HepG2 (cell line): ENCODE results near the gene COCH. TPM values are rescaled to one million over a fixed set of nuclear protein-coding genes. Genes with fewer than 3 reads are reported as not detected.

Source experiments
- ESRRA ChIP-seq: sonication (generic); formaldehyde crosslinking; IDR thresholded peaks from 2 replicates; pipeline ENCODE4 v1.5.1; 2020; ENCODE audit warnings: mild to moderate bottlenecking, low read depth, missing genetic modification reagents
- FOXA3 ChIP-seq: IDR thresholded peaks from 2 replicates; pipeline ENCODE4 v1.6.1; 2016; ENCODE audit warnings: missing genetic modification reagents, missing compliant biosample characterization
- GATAD2A ChIP-seq: IDR thresholded peaks from 2 replicates; pipeline ENCODE4 v1.6.1; 2016
- HHEX ChIP-seq: IDR thresholded peaks from 2 replicates; pipeline ENCODE4 v1.6.1; 2016; ENCODE audit warnings: control low read depth
- NAIF1 ChIP-seq: sonication (generic); formaldehyde crosslinking; IDR thresholded peaks from 2 replicates; pipeline ENCODE4 v1.5.0; 2020; ENCODE audit warnings: mild to moderate bottlenecking, missing genetic modification reagents, borderline replicate concordance
- NFIB ChIP-seq: sonication (generic); formaldehyde crosslinking; IDR thresholded peaks from 2 replicates; pipeline ENCODE4 v1.9.0; 2021; ENCODE audit warnings: missing genetic modification reagents, mild to moderate bottlenecking, borderline replicate concordance
- POGZ ChIP-seq: sonication (generic); formaldehyde crosslinking; IDR thresholded peaks from 2 replicates; pipeline ENCODE4 v1.4.0; 2020; ENCODE audit warnings: mild to moderate bottlenecking, missing genetic modification reagents
- ZMYM3 ChIP-seq: sonication (generic); formaldehyde crosslinking; IDR thresholded peaks from 2 replicates; pipeline ENCODE4 v1.5.1; 2020; ENCODE audit warnings: mild to moderate bottlenecking, missing genetic modification reagents
- ZNF570 ChIP-seq: sonication (generic); formaldehyde crosslinking; IDR thresholded peaks from 2 replicates; pipeline ENCODE4 v1.4.0; 2020; ENCODE audit warnings: mild to moderate bottlenecking, missing genetic modification reagents, borderline replicate concordance
- polyA plus RNA-seq, 8 experiments: library from polyadenylated mRNA; depleted of rRNA in 3 of 8; stranded (reverse) in 7 of 8; unstranded in 1 of 8; fragments of >200 nt; fragmentation: Illumina TruSeq in 4 of 8; extraction: Trizol in 4 of 8; gene quantifications; 2 replicates each; pipeline versions ENCODE4 v1.2.1 to v1.2.3, GENCODE V29; 2011 to 2016; ENCODE audit warnings: low read depth in 4 of 8, missing spikeins in 1 of 8, mixed read lengths in 1 of 8; ENCODE audit not compliant: insufficient read depth in 1 of 8
- total RNA-seq, 5 experiments: library from RNA; depleted of rRNA; stranded (reverse); fragments of >200 nt; fragmentation: Illumina TruSeq; extraction: Trizol; gene quantifications; 2 replicates each; pipeline ENCODE4 v1.2.3, GENCODE V29; 2016; ENCODE audit warnings: low read depth in 1 of 5
- TF ChIP-seq, protein P1 (sequence below): IDR thresholded peaks from 2 replicates; pipeline ENCODE4 v1.6.1; 2016; ENCODE audit warnings: low read depth
- TF ChIP-seq, protein P2 (sequence below): sonication (generic); formaldehyde crosslinking; conservative IDR thresholded peaks from 2 replicates; pipeline ENCODE4 v1.4.0; 2020; ENCODE audit warnings: mild to moderate bottlenecking, missing genetic modification reagents, moderate library complexity
- TF ChIP-seq, protein P3 (sequence below): sonication (generic); formaldehyde crosslinking; IDR thresholded peaks from one replicate; pipeline ENCODE4 v1.5.1; 2020; ENCODE audit warnings: mild to moderate bottlenecking, missing genetic modification reagents; ENCODE audit errors: not compliant biosample characterization
- TF ChIP-seq, protein P4 (sequence below): IDR thresholded peaks from 2 replicates; pipeline ENCODE4 v1.6.1; 2012; ENCODE audit warnings: low read depth, low read length, improper control_type of control experiment

COCH gene
- total and polyA plus RNA-seq, 2 of the 13 experiments (the other 11 are each of a cell fraction or from before 2014, with no cell fraction given), result 78.2 to 79.3 TPM

DNA sequence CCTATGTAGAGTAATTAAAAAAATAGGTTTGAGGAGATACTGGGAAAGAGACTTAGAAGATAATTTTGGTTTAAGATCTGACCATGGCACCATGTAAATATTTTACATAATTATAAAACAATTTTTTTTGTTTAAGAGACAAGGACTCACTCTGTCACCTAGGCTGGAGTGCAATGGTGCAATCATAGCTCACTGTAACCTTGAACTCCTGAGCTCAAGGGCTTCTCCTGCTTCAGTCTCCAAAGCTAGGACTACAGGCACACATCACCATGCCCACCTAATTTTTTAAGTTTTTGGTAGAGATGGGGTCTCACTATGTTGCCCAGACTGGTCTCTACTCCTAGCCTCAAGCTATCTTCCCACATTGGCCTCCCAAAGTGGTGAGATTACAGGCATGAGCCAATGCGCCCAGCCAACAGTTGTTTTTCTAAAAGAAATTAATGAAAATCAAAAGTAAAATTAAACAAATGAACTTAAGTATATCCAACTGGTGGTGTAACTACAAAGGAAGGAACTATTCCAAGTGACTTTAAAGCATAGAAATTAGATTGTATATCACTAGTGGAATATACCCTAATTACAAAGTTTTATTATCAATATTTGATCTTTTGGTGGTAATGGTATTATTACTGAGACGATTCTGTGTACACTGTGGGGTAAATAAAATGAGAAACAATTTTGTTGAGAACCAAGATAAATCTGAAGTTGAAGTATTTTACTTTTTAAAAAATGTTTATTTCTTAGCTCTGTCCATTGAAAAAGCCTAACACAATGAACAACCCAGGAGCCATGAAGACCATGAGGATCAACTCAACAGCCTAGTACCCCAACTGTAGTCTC, 29.1 kb downstream of the COCH start (continued):
- TF ChIP-seq, protein P1, sequence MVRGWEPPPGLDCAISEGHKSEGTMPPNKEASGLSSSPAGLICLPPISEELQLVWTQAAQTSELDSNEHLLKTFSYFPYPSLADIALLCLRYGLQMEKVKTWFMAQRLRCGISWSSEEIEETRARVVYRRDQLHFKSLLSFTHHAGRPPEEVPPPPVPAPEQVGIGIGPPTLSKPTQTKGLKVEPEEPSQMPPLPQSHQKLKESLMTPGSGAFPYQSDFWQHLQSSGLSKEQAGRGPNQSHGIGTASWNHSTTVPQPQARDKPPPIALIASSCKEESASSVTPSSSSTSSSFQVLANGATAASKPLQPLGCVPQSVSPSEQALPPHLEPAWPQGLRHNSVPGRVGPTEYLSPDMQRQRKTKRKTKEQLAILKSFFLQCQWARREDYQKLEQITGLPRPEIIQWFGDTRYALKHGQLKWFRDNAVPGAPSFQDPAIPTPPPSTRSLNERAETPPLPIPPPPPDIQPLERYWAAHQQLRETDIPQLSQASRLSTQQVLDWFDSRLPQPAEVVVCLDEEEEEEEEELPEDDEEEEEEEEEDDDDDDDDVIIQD (CRISPR knock-in tag), result peak; percentile 81; the same call in 1 of the 2 replicates
- TF ChIP-seq ESRRA (CRISPR knock-in tag) (peak; percentile 91), NAIF1 (CRISPR knock-in tag) (0 out of 2 replicates have a peak, but pooled peaks have one; percentile 6), ZMYM3 (no peak), GATAD2A (CRISPR knock-in tag) (peak; percentile 74; the same call in 1 of the 2 replicates), FOXA3 (0 out of 2 replicates have a peak, but pooled peaks have one; percentile 10), POGZ (CRISPR knock-in tag) (peak; percentile 59), NFIB (no peak), ZNF570 (CRISPR knock-in tag) (0 out of 2 replicates have a peak, but pooled peaks have one; percentile 38), HHEX (CRISPR knock-in tag) (peak; percentile 27; the same call in 1 of the 2 replicates)
- TF ChIP-seq, protein P2, sequence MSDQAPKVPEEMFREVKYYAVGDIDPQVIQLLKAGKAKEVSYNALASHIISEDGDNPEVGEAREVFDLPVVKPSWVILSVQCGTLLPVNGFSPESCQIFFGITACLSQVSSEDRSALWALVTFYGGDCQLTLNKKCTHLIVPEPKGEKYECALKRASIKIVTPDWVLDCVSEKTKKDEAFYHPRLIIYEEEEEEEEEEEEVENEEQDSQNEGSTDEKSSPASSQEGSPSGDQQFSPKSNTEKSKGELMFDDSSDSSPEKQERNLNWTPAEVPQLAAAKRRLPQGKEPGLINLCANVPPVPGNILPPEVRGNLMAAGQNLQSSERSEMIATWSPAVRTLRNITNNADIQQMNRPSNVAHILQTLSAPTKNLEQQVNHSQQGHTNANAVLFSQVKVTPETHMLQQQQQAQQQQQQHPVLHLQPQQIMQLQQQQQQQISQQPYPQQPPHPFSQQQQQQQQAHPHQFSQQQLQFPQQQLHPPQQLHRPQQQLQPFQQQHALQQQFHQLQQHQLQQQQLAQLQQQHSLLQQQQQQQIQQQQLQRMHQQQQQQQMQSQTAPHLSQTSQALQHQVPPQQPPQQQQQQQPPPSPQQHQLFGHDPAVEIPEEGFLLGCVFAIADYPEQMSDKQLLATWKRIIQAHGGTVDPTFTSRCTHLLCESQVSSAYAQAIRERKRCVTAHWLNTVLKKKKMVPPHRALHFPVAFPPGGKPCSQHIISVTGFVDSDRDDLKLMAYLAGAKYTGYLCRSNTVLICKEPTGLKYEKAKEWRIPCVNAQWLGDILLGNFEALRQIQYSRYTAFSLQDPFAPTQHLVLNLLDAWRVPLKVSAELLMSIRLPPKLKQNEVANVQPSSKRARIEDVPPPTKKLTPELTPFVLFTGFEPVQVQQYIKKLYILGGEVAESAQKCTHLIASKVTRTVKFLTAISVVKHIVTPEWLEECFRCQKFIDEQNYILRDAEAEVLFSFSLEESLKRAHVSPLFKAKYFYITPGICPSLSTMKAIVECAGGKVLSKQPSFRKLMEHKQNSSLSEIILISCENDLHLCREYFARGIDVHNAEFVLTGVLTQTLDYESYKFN (CRISPR knock-in tag), result peak; percentile 62
- TF ChIP-seq, protein P3, sequence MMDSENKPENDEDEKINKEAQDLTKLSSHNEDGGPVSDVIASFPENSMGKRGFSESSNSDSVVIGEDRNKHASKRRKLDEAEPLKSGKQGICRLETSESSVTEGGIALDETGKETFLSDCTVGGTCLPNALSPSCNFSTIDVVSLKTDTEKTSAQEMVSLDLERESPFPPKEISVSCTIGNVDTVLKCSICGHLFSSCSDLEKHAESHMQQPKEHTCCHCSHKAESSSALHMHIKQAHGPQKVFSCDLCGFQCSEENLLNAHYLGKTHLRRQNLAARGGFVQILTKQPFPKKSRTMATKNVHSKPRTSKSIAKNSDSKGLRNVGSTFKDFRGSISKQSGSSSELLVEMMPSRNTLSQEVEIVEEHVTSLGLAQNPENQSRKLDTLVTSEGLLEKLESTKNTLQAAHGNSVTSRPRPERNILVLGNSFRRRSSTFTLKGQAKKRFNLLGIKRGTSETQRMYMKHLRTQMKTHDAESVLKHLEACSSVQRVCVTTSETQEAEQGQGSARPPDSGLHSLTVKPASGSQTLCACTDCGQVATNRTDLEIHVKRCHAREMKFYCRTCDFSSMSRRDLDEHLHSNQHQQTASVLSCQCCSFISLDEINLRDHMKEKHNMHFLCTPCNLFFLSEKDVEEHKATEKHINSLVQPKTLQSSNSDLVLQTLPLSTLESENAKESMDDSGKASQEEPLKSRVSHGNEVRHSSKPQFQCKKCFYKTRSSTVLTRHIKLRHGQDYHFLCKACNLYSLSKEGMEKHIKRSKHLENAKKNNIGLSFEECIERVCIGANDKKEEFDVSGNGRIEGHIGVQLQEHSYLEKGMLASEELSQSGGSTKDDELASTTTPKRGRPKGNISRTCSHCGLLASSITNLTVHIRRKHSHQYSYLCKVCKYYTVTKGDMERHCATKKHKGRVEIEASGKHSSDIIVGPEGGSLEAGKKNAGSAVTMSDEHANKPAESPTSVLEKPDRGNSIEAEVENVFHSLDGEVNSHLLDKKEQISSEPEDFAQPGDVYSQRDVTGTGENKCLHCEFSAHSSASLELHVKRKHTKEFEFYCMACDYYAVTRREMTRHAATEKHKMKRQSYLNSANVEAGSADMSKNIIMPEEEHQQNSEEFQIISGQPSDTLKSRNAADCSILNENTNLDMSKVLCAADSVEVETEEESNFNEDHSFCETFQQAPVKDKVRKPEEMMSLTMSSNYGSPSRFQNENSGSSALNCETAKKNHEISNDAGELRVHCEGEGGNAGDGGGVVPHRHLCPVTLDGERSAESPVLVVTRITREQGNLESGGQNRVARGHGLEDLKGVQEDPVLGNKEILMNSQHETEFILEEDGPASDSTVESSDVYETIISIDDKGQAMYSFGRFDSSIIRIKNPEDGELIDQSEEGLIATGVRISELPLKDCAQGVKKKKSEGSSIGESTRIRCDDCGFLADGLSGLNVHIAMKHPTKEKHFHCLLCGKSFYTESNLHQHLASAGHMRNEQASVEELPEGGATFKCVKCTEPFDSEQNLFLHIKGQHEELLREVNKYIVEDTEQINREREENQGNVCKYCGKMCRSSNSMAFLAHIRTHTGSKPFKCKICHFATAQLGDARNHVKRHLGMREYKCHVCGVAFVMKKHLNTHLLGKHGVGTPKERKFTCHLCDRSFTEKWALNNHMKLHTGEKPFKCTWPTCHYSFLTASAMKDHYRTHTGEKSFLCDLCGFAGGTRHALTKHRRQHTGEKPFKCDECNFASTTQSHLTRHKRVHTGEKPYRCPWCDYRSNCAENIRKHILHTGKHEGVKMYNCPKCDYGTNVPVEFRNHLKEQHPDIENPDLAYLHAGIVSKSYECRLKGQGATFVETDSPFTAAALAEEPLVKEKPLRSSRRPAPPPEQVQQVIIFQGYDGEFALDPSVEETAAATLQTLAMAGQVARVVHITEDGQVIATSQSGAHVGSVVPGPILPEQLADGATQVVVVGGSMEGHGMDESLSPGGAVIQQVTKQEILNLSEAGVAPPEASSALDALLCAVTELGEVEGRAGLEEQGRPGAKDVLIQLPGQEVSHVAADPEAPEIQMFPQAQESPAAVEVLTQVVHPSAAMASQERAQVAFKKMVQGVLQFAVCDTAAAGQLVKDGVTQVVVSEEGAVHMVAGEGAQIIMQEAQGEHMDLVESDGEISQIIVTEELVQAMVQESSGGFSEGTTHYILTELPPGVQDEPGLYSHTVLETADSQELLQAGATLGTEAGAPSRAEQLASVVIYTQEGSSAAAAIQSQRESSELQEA (CRISPR knock-in tag), result no peak
- TF ChIP-seq, protein P4, sequence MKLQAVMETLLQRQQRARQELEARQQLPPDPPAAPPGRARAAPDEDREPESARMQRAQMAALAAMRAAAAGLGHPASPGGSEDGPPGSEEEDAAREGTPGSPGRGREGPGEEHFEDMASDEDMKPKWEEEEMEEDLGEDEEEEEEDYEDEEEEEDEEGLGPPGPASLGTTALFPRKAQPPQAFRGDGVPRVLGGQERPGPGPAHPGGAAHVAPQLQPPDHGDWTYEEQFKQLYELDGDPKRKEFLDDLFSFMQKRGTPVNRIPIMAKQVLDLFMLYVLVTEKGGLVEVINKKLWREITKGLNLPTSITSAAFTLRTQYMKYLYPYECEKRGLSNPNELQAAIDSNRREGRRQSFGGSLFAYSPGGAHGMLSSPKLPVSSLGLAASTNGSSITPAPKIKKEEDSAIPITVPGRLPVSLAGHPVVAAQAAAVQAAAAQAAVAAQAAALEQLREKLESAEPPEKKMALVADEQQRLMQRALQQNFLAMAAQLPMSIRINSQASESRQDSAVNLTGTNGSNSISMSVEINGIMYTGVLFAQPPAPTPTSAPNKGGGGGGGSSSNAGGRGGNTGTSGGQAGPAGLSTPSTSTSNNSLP, result peak; percentile 59; the same call in 1 of the 2 replicates
